Subcutaneous adipose tissue (tissue), 4 donors: ENCODE measurements around the gene NLGN1. TPM values are rescaled to one million over a fixed set of nuclear protein-coding genes. Genes with fewer than 3 reads are reported as not detected.

ENCODE experiments used
- total RNA-seq, 4 donors: library from RNA; depleted of rRNA; stranded (reverse); fragments of >200 nt; gene quantifications; one replicate each; pipeline ENCODE4 v1.1.0, GENCODE V29; 2016
- TF ChIP-seq, protein P1 (sequence below): fragments of 450-650 bp; IDR thresholded peaks from one replicate; pipeline ENCODE4 v1.5.1; 2016; ENCODE audit warnings: low read depth, mild to moderate bottlenecking, control low read depth, antibody characterized with exemption, moderate library complexity

Gene NLGN1
- total RNA-seq, 4 donors from 2014 or later = 5.1 to 16.5 (median 7.9) TPM

DNA sequence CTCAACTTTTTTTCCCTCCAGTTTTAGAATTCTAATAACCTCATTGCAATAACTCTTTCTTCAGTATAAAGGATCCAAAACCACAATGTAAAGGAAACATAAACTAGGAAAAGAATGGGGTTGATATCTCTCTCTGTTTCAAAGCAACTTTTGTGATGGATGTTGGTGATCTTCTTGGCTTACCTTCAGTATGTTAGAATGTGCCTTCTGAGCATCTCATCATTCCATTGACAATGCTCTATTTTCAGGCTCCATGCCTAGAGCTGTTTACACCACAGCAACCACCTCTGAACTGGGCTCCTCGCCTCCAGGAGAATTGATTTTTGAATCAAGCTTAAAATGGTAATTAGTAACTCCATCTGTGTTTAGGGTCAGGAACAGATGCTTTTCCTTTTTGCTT is 6.6 kb downstream of the NLGN1 start:
- TF ChIP-seq, protein P1, sequence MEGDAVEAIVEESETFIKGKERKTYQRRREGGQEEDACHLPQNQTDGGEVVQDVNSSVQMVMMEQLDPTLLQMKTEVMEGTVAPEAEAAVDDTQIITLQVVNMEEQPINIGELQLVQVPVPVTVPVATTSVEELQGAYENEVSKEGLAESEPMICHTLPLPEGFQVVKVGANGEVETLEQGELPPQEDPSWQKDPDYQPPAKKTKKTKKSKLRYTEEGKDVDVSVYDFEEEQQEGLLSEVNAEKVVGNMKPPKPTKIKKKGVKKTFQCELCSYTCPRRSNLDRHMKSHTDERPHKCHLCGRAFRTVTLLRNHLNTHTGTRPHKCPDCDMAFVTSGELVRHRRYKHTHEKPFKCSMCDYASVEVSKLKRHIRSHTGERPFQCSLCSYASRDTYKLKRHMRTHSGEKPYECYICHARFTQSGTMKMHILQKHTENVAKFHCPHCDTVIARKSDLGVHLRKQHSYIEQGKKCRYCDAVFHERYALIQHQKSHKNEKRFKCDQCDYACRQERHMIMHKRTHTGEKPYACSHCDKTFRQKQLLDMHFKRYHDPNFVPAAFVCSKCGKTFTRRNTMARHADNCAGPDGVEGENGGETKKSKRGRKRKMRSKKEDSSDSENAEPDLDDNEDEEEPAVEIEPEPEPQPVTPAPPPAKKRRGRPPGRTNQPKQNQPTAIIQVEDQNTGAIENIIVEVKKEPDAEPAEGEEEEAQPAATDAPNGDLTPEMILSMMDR = no peak

DNA sequence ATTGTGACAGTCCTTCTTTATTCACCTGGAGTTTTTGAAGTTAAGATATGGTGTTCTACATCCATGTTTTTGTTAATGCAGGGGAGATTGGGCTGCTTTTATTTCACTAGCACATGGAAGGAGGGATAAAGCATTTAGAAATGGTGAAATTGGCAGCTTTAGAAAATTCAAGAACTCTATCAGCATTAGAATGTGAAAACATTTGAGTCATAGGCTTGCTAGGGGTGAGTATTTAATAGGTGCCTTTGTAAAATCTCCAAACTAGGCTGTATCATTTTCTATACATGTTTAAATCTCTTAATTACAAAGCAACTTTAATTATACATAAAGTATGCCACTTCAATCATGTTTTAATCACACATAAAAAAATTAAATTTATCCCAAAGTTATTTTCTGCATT is 12.9 kb downstream of the NLGN1 start:
- TF ChIP-seq, protein P1 = no peak

GRCh38 chr3:173410849-173411248 is 13.3 kb downstream of the NLGN1 start:
- TF ChIP-seq, protein P1 = no peak

- TF ChIP-seq, protein P1 = no peak
These were observed 13.9 kb downstream of the NLGN1 start for GRCh38 chr3:173411375-173411973.

GRCh38 chr3:173416070-173416469 is 18.5 kb downstream of the NLGN1 start:
- TF ChIP-seq, protein P1 = no peak

DNA sequence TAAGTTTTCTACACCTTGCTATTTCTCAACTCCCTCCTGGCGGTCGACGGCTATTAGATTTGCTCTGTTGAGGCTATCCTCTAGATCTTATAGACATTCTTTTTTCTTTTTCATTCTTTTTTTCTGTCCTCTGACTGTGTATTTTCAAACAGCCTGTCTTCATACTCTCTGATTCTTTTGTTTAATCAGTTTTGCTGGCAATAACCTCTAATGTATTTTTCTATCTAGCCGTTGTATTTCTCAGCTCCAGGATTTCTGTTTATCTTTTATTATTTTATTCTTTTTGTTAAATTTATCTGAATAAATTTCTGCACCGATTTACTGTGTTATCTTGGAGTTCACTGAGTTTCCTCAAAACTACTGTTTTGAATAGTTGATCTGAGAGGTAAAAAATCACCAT is 31.5 kb downstream of the NLGN1 start:
- TF ChIP-seq, protein P1 = no peak

- TF ChIP-seq, protein P1 = no peak
These were observed 32.0 kb downstream of the NLGN1 start for GRCh38 chr3:173429527-173429926.
